Naive thymus-derived CD8-positive, alpha-beta T cell (primary cell): ENCODE data around the gene GMCL1. TPM values are rescaled to one million over a fixed set of nuclear protein-coding genes. Genes with fewer than 3 reads are reported as not detected.

Experiments used
- ATAC-seq, 2 donors: fragments of 150-1000 bp; cut with Tn5 transposase in 1 of 2; sonication (Bioruptor Pico), chemical (Tn5 transposase) in 1 of 2; 1 replicate in 1 of 2; 2 replicates in 1 of 2; pipeline ENCODE4 v1.10.0; 2021; ENCODE audit warnings: mild to moderate bottlenecking in 2 of 2, moderate library complexity in 2 of 2
- POLR2A ChIA-PET: fragments of 350-600 bp; sonication (Branson Sonifier 250); formaldehyde crosslinking; loops from one replicate; lab custom pipeline; 2021; ENCODE audit warnings: antibody characterized with exemption; lab: Charles Lee
- DNase-seq, 10 donors: peaks; one replicate each; pipeline versions ENCODE4 v3.0.0 to v3.0.0-alpha.2; 2020 to 2022
- H3K27ac Mint-ChIP-seq, 10 donors: one replicate each; pipeline ENCODE4 v1.8.0; 2020 to 2022; ENCODE audit warnings: mild to moderate bottlenecking in 10 of 10, mixed read lengths in 10 of 10, moderate library complexity in 4 of 10, inconsistent platforms in 1 of 10
- H3K27me3 Mint-ChIP-seq, 5 donors: one replicate each; pipeline ENCODE4 v1.8.0; 2021 to 2022; ENCODE audit warnings: mixed read lengths in 5 of 5
- H3K36me3 Mint-ChIP-seq, 3 donors: one replicate each; pipeline ENCODE4 v1.8.0; 2020 to 2022; ENCODE audit warnings: mixed read lengths in 3 of 3, mild to moderate bottlenecking in 2 of 3, inconsistent platforms in 1 of 3
- H3K4me1 Mint-ChIP-seq, 4 donors: one replicate each; pipeline ENCODE4 v1.8.0; 2021 to 2022; ENCODE audit warnings: mixed read lengths in 4 of 4
- H3K4me3 Mint-ChIP-seq, 10 donors: one replicate each; pipeline ENCODE4 v1.8.0; 2020 to 2022; ENCODE audit warnings: mild to moderate bottlenecking in 10 of 10, mixed read lengths in 10 of 10, moderate library complexity in 6 of 10, inconsistent platforms in 1 of 10
- H3K9me3 Mint-ChIP-seq, 9 donors: one replicate each; pipeline ENCODE4 v1.8.0; 2020 to 2022; ENCODE audit warnings: mixed read lengths in 9 of 9, mild to moderate bottlenecking in 3 of 9, inconsistent platforms in 1 of 9, moderate library complexity in 1 of 9
- polyA plus RNA-seq, 3 donors: library from polyadenylated mRNA; unstranded; fragments of 300-500 nt; fragmentation: Illumina TruSeq; gene quantifications; one replicate each; pipeline ENCODE4 v1.2.3, GENCODE V29; 2021
- total RNA-seq, 8 experiments: library from RNA in 2 of 8; stranded (reverse) in 2 of 8; gene quantifications; one replicate each; pipeline ENCODE4 v1.2.3 and lab custom pipeline; 2021 to 2026

Gene GMCL1
- total and polyA plus RNA-seq, 5 experiments from 2014 or later, result 30.2 to 45.3 (median 37.7) TPM

DNA sequence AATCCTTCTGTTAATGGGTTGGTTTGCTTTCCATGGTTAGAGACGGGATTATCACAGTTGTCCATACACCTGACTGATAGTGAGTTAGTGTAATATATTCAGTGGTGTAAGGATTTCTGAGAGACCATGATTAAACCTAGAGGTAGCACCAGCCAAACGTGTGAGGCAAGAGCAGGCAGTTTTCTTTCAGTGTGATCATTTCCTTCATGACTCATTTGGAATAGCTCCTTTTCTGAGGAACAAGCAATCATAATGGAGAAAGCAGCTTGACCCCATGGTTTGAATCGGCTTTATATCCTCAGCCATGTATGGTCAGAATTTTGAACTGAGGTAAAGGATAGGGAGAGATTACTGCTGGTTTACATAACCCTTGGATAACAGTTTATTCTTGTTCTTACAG, 88.4 kb downstream of the GMCL1 start:
- no peak for ATAC-seq
- Mint-ChIP-seq H3K36me3 (peaks cover 0 to 49% (median 5%) of the 10 kb centered on the region in 3 donors), H3K4me1 (peaks cover 3 to 38% (median 24%) of the 10 kb centered on the region in 4 donors), H3K9me3 (no peaks in the 10 kb centered on the region), H3K27ac (peak overlapping the region in 2 of 10 donors; percentile 22 to 44), H3K27me3 (no peaks in the 10 kb centered on the region), H3K4me3 (peak overlapping the region in 1 of 10 donors; percentile 19)
- POLR2A ChIA-PET, result interaction anchor here (0.6 to 1.2 kb wide), 2 partner anchors 206 to 225 kb away, joined by 3 to 6 read pairs; no protein-coding TSS in a partner anchor
- DNase-seq, result no peak

GRCh38 chr2:69918401-69918800, 88.9 kb downstream of the GMCL1 start:
- H3K4me1 Mint-ChIP-seq, result peaks cover 6 to 39% (median 28%) of the 10 kb centered on the region in 4 donors
- H3K36me3 Mint-ChIP-seq, result peaks cover 0 to 54% (median 5%) of the 10 kb centered on the region in 3 donors
- H3K27ac Mint-ChIP-seq, result peak overlapping the region in 2 of 10 donors; percentile 11 to 44

GRCh38 chr2:69923116-69923515, 93.7 kb downstream of the GMCL1 start:
- peaks cover 8 to 35% (median 20%) of the 10 kb centered on the region in 4 donors for H3K4me1 Mint-ChIP-seq
- H3K27me3 Mint-ChIP-seq, result no peaks in the 10 kb centered on the region
- H3K36me3 Mint-ChIP-seq, result peaks cover 0 to 72% (median 7%) of the 10 kb centered on the region in 3 donors
- no peak for DNase-seq
- no peak for ATAC-seq
- H3K27ac Mint-ChIP-seq, result peak overlapping the region in 3 of 10 donors; percentile 15 to 32 (median 23)
- H3K4me3 Mint-ChIP-seq, result no peak overlapping the region
- POLR2A ChIA-PET, result interaction anchor here (0.5 to 1.1 kb wide), 3 partner anchors 8 to 148 kb away, joined by 3 to 6 read pairs (median 6); partner anchors contain the start of gene MXD1
- H3K9me3 Mint-ChIP-seq, result no peaks in the 10 kb centered on the region

More at GRCh38 chr2:69918401-69918800, 88.9 kb downstream of the GMCL1 start:
- DNase-seq (no peak), ATAC-seq (no peak)
- Mint-ChIP-seq H3K9me3 (no peaks in the 10 kb centered on the region), H3K27me3 (no peaks in the 10 kb centered on the region), H3K4me3 (peak overlapping the region in 1 of 10 donors; percentile 19)
- POLR2A ChIA-PET, result interaction anchor here (1.2 kb wide), 1 partner anchor 224 kb away, joined by 6 read pairs; no protein-coding TSS in a partner anchor

- Mint-ChIP-seq H3K27ac (peak overlapping the region in 2 of 10 donors; percentile 7 to 20), H3K4me1 (peaks cover 14 to 43% (median 36%) of the 10 kb centered on the region in 4 donors)
Observed at GRCh38 chr2:69926849-69927515, 97.5 kb downstream of the GMCL1 start.

More at GRCh38 chr2:69926849-69927515, 97.5 kb downstream of the GMCL1 start:
- no peak for DNase-seq
- Mint-ChIP-seq H3K4me3 (no peak overlapping the region), H3K9me3 (no peaks in the 10 kb centered on the region), H3K36me3 (peaks cover 0 to 63% (median 4%) of the 10 kb centered on the region in 3 donors), H3K27me3 (no peaks in the 10 kb centered on the region)
- POLR2A ChIA-PET, result no interaction called here
- ATAC-seq, result no peak

Other genes starting within 250 kb of the GMCL1 start
- gene AAK1, start 185.9 kb upstream of the GMCL1 start, total RNA-seq, result 100 to 1,000 TPM; 216 to 222 TPM
- gene AAK1, start 185.9 kb upstream of the GMCL1 start, polyA plus RNA-seq, result 100 to 1,000 TPM in 1 of 3 donors, 10 to 100 TPM in 2; 59.8 to 106 (median 97.3) TPM
- gene ANXA4, start 87.5 kb upstream of the GMCL1 start, total RNA-seq, result 10 to 100 TPM in 1 of 2 experiments, 1 to 10 TPM in 1; 8.0 to 10.0 TPM
- gene ANXA4, start 87.5 kb upstream of the GMCL1 start, polyA plus RNA-seq, result 10 to 100 TPM in 1 of 3 donors, 1 to 10 TPM in 2; 2.9 to 15.8 (median 3.8) TPM
- gene SNRNP27, start 64.3 kb downstream of the GMCL1 start, total RNA-seq, result 10 to 100 TPM; 49.1 to 51.2 TPM
- 10 to 100 TPM; 38.6 to 60.9 (median 50.9) TPM for gene SNRNP27, start 64.3 kb downstream of the GMCL1 start, polyA plus RNA-seq
- 10 to 100 TPM; 14.3 to 15.8 TPM for gene MXD1, start 85.4 kb downstream of the GMCL1 start, total RNA-seq
- 1 to 10 TPM; 6.4 to 9.3 (median 8.8) TPM for gene MXD1, start 85.4 kb downstream of the GMCL1 start, polyA plus RNA-seq
- 1 to 10 TPM; 2.3 to 2.8 TPM for gene ASPRV1, start 132.0 kb downstream of the GMCL1 start, total RNA-seq
- gene ASPRV1, start 132.0 kb downstream of the GMCL1 start, polyA plus RNA-seq, result 1 to 10 TPM in 2 of 3 donors, under 1 TPM in 1; 0.91 to 1.8 (median 1.1) TPM